Nephron progenitor cell (in vitro differentiated cells): ENCODE results near the gene PDGFA.

Experiments
- DNase-seq: peaks from one replicate; pipeline ENCODE4 v3.0.0; 2021
- H3K27ac Mint-ChIP-seq: 2 replicates; pipeline ENCODE4 v1.8.0; 2021; ENCODE audit warnings: mild to moderate bottlenecking, moderate library complexity, mixed read lengths
- H3K27me3 Mint-ChIP-seq: 2 replicates; pipeline ENCODE4 v1.8.0; 2021; ENCODE audit warnings: mild to moderate bottlenecking, low read depth, mixed read lengths; ENCODE audit not compliant: poor library complexity
- H3K36me3 Mint-ChIP-seq: 2 replicates; pipeline ENCODE4 v1.8.0; 2021; ENCODE audit warnings: low read depth, mixed read lengths
- H3K4me1 Mint-ChIP-seq: 2 replicates; pipeline ENCODE4 v1.8.0; 2021; ENCODE audit warnings: mixed read lengths
- H3K4me3 Mint-ChIP-seq: 2 replicates; pipeline ENCODE4 v1.8.0; 2021; ENCODE audit warnings: mild to moderate bottlenecking, moderate library complexity, mixed read lengths
- H3K9me3 Mint-ChIP-seq: 2 replicates; pipeline ENCODE4 v1.8.0; 2021; ENCODE audit warnings: mild to moderate bottlenecking, moderate library complexity, mixed read lengths
- TF ChIP-seq, protein P1 (sequence below): fragments of 200-600 bp; sonication (generic); IDR thresholded peaks from 2 replicates; pipeline ENCODE4 v1.5.0; 2021; ENCODE audit warnings: antibody characterized with exemption

Gene PDGFA

DNA sequence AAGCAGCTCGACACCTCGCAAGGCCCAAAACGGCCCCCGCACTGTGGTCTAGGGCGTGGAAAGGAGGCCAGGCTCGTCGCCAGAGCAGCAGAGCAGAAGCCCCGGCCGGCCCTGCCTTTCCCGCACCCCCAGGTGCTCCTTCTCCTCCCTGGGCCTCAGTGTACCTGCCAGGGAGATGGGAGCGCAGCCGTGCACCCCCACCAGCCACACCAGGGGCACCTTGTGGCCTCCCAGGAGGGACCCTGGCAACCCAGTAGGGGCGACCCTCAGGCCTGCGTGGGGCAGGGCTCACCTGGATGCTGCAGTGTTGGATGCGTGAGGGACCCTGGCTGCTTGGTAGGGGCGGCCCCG is 9.5 kb downstream of the PDGFA start:
- Mint-ChIP-seq H3K4me1 (peaks cover 34% of the 10 kb centered on the region), H3K9me3 (no peaks in the 10 kb centered on the region), H3K36me3 (no peaks in the 10 kb centered on the region), H3K27me3 (peaks cover 5% of the 10 kb centered on the region), H3K27ac (no peak overlapping the region), H3K4me3 (no peak overlapping the region)
- no peak for DNase-seq
- TF ChIP-seq, protein P1, sequence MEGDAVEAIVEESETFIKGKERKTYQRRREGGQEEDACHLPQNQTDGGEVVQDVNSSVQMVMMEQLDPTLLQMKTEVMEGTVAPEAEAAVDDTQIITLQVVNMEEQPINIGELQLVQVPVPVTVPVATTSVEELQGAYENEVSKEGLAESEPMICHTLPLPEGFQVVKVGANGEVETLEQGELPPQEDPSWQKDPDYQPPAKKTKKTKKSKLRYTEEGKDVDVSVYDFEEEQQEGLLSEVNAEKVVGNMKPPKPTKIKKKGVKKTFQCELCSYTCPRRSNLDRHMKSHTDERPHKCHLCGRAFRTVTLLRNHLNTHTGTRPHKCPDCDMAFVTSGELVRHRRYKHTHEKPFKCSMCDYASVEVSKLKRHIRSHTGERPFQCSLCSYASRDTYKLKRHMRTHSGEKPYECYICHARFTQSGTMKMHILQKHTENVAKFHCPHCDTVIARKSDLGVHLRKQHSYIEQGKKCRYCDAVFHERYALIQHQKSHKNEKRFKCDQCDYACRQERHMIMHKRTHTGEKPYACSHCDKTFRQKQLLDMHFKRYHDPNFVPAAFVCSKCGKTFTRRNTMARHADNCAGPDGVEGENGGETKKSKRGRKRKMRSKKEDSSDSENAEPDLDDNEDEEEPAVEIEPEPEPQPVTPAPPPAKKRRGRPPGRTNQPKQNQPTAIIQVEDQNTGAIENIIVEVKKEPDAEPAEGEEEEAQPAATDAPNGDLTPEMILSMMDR = no peak

DNA sequence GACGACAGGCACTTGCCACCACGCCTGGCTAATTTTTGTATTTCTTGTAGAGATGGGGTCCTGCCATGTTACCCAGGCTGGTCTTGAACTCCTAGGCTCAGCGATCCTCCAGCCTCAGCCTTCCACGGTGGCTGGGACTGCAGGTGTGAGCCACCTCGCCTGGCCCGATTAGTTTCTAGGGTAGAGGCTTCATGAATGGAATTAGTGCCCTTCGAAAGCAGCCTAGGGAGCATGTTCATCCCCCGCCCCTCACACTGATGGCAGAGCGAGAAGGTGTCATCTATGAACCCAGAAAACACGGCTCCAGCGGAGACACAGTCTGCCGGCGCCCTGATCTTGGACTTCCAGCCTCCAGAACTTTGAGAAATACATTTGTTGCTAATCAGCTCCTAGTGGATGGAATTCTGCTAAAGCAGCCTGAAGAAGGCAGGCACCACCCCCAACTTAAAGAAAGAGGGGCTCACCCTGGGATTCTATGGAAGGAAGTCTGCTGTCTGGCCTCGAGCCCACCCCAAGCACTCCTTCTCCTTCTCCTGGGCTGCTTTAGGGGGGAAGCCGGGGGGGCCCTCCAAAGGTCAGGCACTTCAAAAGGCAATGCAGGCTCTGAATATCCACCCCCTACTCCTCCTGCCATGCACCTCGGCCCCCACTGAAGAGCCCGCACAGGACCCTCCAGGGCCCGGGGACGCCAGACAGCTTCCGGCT is 10.1 kb downstream of the PDGFA start:
- H3K27ac Mint-ChIP-seq = no peak overlapping the region

GRCh38 chr7:508461-509170 is 11.0 kb downstream of the PDGFA start:
- H3K4me3 Mint-ChIP-seq = no peak overlapping the region
- no peaks in the 10 kb centered on the region for H3K36me3 Mint-ChIP-seq
- peaks cover 3% of the 10 kb centered on the region for H3K27me3 Mint-ChIP-seq
- TF ChIP-seq, protein P1 = no peak
- H3K9me3 Mint-ChIP-seq = no peaks in the 10 kb centered on the region
- no peak for DNase-seq
- H3K4me1 Mint-ChIP-seq = peaks cover 30% of the 10 kb centered on the region
- H3K27ac Mint-ChIP-seq = no peak overlapping the region

More for the DNA sequence above, 10.1 kb downstream of the PDGFA start:
- Mint-ChIP-seq H3K4me1 (peaks cover 33% of the 10 kb centered on the region), H3K4me3 (no peak overlapping the region), H3K36me3 (no peaks in the 10 kb centered on the region), H3K27me3 (peaks cover 3% of the 10 kb centered on the region), H3K9me3 (no peaks in the 10 kb centered on the region)
- DNase-seq = no peak
- TF ChIP-seq, protein P1 = no peak

DNA sequence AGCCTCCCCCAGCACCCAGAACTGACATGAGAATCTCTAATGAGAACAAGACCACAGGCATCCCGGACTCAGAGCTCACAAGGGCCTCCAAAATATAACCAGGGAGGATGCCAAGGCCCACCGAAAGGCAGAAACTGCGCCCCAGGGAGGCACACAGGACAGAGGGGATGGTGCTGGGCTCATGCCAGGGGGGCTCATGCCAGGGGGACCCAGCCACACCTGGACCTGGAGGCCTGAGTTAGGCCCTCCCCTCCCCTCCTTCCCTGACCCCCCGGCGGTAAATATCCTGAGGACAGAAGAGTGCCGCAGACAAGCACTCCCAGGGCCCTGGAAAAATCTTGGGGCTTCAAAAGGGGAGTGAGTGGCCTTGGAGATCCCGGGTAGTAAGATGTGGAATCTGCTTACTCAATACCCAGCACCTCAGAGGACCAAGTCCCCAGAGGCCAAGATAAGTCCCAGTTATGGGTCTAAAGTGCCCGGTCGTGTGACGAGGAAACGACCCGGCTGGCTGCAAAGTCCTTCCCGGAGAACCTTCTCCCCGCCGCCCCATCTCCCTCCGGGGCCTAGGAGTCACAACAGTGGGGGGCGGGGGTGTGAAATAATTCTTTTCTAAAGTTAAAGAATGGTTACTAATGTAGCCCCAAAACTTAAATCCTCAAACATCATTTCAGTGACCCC is 11.9 kb downstream of the PDGFA start:
- no peak for DNase-seq
- TF ChIP-seq, protein P1 = no peak
- Mint-ChIP-seq H3K27ac (no peak overlapping the region), H3K9me3 (no peaks in the 10 kb centered on the region), H3K4me3 (no peak overlapping the region), H3K36me3 (no peaks in the 10 kb centered on the region), H3K27me3 (peaks cover under 1% of the 10 kb centered on the region), H3K4me1 (peaks cover 35% of the 10 kb centered on the region)

DNA sequence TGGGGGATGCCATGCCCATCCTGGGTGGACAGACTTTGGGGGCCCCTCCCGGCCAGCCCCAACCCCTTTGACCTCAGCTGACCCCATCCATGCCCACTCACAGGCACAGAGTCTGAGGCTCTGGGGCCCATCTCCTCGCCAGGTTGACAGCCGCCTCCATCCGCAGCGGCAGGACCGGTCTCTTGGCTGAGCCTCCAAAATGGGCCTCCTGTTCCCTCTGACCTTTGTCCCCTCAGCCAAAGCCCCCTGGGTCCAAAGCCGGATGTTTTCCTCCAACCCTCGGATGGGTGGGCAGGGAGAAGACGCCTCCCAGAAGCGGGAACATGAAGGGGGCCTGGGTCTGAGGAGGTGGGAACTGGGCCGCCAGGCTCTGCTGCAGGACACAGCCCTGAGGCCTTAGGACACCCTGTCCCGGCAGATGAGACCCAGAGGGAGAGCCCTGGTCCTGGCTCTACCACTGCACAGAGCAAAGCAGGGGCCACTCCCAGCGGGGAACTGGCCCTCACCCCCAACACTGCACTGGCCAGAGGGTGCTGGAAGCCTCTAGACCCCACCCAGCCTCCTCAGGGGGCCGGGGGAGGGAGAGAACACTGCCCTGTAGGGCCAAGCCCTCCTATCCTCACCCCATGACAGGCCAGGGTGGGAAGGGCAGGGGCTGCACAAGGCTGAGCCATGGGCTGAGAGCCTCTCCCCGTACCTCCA is 12.6 kb downstream of the PDGFA start:
- Mint-ChIP-seq H3K27me3 (no peaks in the 10 kb centered on the region), H3K36me3 (no peaks in the 10 kb centered on the region), H3K9me3 (no peaks in the 10 kb centered on the region), H3K4me3 (no peak overlapping the region), H3K27ac (no peak overlapping the region), H3K4me1 (peaks cover 36% of the 10 kb centered on the region)
- no peak for DNase-seq
- TF ChIP-seq, protein P1 = no peak
